HG02840 (cell line): Measurements from ENCODE around the gene MAST4.

ENCODE experiments used
- ATAC-seq: cut with Tn5 transposase; IDR thresholded peaks from one replicate; pipeline ENCODE4 v1.9.1; 2021; ENCODE audit warnings: mild to moderate bottlenecking, moderate library complexity, moderate number of reproducible peaks; ENCODE audit not compliant: unreplicated experiment, low FRiP score

Gene MAST4

DNA sequence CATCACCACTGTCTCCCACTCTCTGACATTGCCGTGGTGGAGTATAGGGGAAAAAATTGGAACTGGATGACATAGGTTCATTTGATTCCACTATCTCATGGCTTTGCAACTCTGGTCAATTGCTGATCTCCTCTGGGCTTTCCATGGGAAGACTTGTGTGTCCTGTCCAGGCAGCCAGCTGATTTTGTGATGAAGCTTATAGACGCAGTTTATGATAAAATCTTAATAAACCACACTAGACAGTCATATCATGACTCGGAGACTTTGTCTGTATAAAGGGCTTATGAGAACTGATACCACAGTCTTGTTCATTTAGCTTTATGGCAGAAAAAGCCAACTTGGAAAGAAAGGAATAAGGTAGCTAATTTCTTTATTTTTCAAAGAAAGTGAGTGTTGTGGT, 296.5 kb downstream of the MAST4 start:
- ATAC-seq, result no peak

DNA sequence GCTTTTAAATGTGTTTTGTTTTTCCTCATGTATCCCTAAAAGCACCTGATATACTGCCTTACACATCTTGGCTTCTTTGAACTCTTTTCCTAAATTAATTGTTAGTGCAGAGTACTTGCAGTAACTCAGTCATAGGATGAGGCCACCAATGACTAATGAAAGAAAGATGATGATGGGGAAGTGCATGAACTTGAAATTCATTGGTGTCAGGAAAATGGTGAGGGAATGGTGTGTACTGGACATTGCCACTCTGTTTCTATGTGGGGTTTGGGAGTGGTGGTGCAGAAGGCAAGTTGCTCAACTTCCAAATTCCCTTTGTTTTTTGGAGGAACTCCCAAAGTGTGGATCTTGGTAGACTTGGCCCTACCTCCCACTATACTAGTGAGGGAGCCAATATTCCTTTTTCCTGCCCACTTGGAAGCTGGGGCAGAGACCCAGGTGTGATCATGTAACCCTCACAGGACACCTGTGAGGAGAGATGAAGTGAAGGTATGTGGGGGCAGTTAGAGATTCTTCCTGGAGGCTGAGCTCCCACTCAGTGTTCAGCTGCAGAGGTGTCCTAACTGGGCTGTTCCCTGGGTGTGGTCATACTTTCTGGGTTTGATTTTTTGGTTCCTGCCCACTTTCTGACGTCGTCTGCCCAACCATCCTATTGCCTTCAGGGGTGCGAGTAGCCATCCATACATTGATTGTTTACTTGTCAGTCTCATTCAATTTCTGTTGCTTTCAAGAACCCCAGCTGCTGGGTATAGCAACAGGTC, 298.5 kb downstream of the MAST4 start:
- no peak for ATAC-seq

DNA sequence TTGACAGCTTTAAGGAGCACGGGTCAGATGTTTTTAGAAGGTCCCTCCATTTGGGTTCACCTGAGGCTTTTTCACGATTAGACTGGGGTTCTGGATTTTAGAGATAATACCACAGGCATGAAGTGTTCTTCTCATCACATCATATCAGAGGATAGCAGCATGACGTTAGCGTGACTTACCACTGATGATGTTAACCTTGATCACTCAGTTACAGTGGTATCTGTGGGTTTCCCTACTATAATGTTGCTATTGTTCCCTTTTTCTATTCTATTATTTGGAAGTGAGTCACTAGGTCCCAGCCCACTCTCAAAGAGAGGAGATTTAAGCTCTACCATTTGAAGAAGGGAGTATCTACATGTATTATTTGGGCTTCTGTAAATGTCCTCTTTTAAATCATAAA, 300.0 kb downstream of the MAST4 start:
- no peak for ATAC-seq

DNA sequence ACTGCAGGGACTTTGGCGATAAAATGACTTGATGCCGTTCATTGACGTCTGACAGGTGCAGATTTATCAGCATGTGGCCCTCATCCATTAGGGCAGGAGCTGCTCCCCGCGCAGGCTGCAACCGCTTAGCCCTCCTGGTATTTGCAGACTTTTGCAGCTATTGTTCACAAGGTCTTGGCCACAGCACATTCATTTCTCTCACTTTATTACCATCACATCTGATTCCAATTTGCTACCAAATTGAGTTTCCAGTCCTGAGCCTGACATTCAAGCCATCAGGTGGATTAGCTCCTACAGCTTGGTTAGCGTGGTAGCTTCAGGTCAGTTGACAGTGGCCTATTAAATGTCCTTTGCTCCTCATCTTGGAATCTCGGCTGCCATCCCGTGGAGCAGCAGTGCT, 301.2 kb downstream of the MAST4 start:
- no peak for ATAC-seq

DNA sequence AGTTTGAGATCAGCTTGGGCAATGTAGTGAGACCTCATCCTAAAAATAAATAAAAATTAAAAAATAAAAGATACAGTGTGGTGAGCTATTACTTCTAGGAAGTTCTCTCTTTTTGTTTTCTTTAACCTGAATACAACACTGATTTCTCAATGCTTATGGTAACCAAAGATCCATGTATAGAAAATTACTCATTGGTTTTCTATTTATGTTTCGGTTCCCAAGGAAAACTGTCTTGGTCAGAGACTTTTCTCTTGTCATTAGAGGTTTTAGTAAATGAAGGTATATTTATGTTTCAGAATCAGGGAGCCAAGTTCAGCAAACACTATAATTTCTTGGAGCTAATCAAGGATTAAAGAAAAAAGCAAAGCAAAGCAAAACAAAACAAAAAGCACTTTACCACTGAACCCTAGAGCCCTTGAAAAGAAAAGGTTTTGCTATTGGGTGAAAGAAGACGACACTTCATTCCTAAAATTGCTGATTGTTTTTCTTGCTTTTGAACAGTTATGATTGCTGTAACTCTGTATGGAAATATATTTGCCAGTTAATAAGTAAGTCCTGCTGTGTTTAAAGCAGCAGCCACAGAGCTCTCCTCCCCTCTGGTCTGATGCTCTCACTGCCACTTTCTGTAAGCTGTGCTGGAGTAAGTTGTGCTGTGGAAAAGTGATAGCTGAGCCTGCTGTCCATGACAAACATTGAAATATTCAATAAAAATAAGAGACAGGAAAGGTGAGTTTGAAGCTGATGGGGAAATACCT, 302.2 kb downstream of the MAST4 start:
- no peak for ATAC-seq

DNA sequence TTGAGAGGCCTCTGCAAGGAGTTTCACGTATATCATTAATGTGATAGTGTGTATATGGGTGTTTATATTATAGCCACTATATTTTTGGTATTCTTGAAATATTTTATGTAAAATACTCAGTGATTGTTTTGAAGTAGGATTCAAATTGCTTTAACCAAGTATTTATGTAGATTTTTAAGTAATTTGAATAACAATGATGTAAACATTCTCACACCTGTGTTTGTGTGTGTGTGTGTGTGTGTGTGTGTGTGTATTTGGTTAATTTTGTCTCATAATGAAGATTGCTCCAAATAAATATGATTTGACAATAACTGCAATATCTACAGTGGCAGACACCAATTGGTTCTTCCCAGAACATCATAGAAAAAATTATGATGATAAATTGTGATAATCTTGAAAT, 307.0 kb downstream of the MAST4 start:
- ATAC-seq, result no peak

DNA sequence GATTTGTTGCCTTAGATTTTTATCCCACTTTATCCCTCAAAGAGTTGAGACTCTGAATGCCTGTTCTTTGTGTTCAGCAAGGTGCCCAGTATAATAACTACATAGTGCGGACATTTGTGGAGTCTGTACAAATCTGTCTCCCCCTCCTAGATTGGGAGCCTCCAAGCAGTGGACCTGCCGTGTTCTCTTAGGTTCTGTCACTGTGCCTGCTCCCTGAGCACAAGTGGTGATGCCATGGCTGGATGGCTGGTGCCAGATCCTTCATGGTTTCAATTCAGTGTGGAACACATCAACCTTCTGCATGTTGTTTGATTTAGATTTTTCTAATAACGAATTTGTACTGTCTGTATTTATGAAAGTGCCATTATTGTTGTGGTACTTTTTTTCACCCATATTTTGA, 307.5 kb downstream of the MAST4 start:
- ATAC-seq, result no peak

DNA sequence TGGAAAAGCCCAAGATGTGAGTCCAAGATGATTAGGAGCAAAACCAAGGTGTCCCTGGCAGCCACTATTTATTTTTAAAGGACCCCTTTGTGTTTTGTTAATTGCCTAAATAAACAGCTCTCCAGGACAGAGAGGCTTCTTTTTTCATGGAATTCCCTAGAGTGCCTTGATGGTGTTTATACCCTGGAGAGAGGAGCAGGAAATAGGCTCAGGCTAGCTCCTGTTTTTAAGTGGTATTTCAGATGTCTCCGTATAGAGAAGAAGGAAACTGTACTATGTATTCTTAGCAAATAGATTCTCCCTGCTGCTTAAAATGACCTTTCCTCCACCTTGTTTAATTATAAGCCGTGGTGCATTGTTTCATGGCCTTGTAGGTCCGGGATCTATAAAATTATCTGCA, 308.0 kb downstream of the MAST4 start:
- ATAC-seq, result no peak

DNA sequence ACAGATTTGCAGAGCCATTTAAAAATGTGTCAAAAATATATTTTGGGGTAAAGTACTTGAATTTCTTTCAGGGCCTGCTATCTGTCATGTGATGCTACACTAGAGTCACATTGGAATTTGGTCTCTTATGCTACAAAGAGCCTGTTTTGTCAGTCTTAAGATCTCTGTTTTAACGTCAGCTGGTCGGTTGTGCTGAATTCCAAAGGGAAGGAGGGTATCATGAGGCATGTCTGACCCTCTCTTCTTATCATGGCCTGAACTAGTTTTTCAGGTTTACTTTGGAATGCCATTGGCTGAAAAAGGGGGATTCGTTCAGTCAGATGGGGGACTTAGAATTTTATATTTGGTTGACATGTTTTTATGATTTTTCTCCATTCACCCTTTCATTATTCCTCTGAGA, 309.8 kb downstream of the MAST4 start:
- ATAC-seq, result no peak

DNA sequence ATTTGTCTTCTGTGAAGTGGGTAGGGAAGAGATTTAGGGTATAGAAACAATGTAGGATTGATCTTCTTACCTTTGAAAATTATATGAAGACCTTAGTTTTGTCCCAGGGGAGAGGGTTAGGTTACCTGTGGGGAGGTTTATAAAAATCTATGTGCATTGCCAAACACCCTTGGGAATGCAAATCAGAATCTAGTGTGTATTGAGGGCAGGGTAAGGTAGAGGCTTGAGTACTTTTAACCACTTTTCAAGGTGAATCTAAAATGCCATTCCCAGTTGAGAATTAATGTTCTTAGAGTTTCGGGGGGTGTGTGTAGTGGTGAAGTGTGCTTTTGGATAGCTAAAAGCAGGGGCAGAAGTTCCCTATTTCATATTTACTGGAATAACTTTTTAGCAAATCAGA, 312.0 kb downstream of the MAST4 start:
- no peak for ATAC-seq

DNA sequence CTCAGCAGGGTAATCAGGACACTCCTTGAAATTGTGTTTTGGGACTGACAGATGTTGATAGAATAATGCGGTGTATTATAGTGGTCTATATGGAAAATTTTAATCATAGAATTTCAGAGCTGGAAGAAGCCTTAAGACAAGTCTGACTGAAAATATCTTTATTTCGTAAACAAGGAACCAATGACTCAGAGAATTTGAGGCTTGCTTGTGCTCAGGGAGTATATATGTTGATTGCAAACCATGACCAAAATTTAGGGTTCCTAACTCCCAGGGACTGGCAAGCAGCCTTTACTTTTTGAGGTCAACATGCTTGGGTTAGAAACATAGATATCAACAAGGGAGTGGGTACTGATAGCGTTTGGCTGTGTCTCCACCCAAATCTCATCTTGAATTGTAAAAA, 313.2 kb downstream of the MAST4 start:
- no peak for ATAC-seq

DNA sequence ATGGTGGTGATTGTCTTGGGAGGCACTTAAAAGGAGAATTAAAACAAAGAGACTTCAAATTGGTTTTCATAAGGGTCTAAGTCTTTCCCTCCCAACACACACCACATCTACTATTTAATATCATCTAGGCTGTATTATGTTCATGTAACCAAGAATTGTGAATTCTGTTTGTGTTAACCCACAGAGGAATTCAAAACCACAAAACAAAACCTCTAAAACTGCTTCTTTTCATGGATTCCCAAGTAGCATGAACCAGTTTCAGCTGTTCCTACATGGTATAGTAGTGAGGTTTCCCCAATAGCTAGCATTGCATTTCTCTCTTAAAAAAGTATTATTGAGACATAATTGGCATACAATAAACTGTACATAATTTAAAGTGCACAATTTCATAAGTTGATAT, 316.6 kb downstream of the MAST4 start:
- no peak for ATAC-seq

DNA sequence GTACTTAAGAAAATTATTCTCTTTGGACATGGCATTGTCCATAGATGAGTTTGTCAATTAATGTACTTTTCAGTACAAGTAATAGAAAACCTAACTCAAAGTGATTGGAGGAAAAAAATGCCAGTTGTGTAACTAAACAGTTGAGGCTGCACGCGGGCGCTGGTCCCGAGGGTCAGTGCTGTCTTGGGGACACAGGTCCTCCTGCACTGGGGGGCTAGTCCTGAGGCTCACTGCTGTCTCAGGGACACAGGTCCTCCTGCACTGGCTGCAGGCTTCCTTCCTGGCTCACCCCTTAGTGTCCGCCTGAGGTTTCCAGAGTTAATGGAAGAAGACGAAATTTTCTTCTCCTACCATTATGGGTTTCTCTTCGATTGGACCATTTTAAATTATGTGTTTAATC, 319.3 kb downstream of the MAST4 start:
- no peak for ATAC-seq

DNA sequence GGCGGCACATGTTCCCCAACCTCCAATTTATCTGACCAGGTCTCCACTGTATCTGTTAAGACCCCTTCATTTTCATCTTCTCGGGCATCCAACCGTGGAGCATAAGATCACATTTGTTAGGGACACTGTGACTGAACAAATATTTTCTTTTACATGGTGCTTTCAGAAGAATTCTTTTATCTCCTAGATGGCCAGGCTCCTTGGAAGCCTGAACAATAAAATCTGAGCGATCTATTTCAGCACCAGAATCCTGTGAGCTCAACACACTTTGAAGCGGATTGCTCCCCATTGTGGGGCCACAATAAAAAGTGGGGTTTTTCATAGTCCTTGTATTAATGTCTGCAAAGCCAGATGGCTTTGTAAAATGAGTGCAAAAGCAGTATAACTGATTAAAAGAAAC, 326.7 kb downstream of the MAST4 start:
- ATAC-seq, result no peak

DNA sequence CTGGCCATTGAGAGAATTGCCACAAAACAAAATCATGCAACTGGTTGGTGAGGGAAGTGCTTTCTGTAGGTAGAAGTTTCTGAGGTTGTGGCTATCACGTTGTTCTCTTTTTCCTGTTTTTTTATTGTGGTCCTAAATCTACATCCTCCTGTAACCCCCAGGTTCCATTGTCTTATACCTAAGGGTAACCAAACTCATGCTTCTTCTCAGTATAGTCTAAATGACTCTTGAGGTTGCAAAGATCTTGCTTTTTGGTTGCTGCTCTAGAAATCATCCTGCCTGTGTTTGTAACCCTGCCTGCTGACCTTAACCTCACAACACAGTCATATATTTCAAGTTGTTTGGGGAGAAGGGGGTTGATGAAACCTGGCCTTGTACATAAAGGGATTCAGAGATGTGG, 327.3 kb downstream of the MAST4 start:
- no peak for ATAC-seq

DNA sequence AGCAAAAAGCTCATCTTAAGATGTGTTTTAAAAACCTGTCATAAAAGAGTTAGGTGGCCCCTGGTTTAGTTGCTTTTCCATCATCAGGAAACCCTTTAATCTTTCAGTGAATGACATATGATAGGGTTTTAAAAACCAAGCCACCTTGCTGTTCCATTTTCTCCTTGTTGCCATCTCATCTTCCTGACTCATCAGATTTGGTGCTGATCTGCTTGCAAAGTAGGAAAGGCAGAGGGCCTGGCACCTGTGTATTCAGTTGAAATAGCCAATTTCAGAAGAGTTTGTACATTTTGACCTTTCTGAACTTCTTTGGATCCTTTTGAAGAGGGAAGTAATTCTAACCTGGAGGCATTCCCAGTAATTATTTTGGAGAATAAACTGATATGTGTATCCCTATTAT, 327.7 kb downstream of the MAST4 start:
- ATAC-seq, result no peak

DNA sequence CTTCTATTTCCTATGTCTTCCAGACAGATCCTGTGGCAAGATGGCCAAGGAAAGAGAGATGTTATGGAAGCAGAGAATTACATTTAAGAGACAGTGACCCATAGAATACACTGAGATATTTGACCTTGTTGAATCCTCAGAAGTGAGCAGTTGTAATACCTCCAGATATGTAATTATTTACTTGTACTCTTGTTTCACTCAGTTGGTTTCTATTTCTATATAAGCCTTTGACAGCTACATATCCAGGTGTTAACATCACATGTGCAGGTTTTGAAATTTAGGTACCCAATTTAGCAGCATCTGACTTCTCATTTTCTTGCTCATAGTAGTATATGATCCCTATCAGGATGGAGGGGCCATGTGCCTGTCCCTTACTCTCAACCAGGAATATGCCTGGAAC, 330.9 kb downstream of the MAST4 start:
- ATAC-seq, result no peak

DNA sequence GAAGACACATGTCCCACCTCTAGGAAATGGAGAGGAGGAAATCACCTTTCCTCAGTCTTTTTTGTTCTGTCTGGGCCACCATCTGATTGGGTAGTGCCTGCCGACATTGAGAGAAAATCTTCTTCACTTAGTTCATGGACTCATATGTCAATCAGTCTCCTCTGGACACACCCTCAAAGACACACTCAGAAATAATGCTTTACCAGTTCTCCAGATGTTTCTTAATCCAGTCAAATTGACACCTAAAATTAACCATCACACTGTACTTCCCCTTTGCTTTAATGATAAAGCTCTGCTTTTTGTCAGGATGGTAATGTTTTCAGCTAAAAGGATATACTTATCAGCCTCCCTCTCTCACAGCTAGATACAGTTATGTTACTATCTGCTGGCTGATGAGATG, 333.1 kb downstream of the MAST4 start:
- no peak for ATAC-seq

DNA sequence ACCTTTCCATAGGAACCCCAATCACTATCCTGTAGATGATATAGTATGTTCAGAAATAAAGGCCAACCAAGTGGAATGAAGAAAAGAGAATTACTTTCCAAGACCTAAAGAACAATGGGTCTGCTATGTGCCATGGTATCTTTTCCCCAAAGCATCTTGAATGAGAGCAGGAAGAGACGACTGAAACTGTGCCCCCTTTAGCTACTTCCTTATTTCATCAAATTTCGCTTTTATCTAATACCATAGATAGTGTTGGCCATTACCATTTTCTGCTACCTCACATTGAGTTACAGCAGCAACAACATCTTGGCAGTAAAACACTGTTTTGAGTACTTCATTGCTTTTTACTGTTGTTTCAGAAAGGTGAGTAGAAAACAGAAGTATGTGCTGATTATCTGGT, 333.8 kb downstream of the MAST4 start:
- no peak for ATAC-seq

DNA sequence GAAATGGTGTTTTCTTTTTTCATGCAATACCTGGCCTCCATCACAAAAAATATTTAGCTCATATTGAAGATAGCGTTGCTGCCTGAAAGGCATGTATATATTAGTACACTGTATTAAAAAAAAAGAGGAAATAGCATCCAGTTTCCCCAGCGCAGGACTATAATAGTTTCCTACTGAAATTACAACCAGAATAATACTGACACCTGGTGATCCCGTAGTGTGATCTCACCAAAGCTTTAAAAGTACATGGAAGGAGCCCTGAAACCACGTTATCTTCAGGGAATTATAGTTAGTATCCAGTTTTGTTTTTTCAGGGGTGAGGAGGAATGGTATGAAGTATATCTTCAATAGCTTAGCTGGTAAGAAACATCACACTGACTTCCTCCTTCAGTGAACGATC, 335.5 kb downstream of the MAST4 start:
- ATAC-seq, result no peak

DNA sequence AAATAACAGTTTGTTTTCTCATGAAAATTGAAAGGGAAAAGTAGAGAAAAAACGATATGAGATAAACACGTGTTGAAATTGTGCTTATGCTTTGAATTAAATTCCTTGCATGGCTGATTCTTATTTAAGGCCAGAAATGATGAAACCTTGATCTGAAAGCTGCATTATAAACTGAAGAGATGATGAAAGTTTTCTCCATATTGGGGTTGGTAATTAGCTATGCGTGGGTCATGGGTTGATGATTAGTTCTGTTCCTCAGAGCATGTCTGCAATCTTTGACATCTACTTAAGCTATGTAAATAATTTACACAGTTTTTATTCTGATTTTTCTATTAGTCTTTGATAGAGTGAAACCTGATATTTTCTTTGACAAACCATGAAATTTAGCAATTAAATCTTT, 336.3 kb downstream of the MAST4 start:
- no peak for ATAC-seq

DNA sequence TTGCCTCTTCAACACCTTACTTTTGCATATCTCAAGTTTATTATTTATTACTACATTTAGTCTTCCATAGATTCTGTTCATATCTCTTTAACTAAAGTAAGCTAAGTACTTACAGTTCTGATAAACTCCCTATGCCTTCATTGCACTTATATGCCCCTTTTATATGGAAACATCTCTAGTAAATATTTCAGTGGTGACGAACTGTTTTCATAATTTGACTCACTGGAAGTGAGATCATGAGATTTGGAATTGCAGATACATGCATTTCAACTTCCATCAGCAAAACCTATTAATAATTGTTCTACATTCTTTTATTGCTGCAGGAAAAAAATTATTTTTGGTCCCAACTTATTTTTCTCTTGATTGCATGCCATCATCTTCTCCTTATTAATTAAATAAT, 336.9 kb downstream of the MAST4 start:
- no peak for ATAC-seq
